Keratinocyte (primary cell): ENCODE results near the gene TMEM259. TPM values are rescaled to one million over a fixed set of nuclear protein-coding genes. Genes with fewer than 3 reads are reported as not detected.
"Not testable (repeated sequence)": the region's sequence is repeated elsewhere in the genome, so short reads cannot be mapped to it uniquely, and the experiment has no call there.

Experiments used
- DNase-seq: peaks from one replicate; pipeline ENCODE4 v3.0.0-alpha.2; 2011; ENCODE audit warnings: low read depth, missing footprints, low spot score
- FAIRE-seq: peaks from 2 replicates; lab custom pipeline; 2011; peaks lifted over from hg19 to GRCh38; lab: Jason Lieb, UNC
- H2AFZ ChIP-seq: 2 replicates; pipeline ENCODE4 v1.6.0; 2012; ENCODE audit warnings: low read length, control low read depth, inconsistent platforms; ENCODE audit not compliant: control insufficient read depth
- H3K27ac ChIP-seq: 2 replicates; pipeline ENCODE4 v1.5.1; 2011; ENCODE audit warnings: low read length; ENCODE audit not compliant: control insufficient read depth, insufficient read depth
- H3K27me3 ChIP-seq: 3 replicates; pipeline ENCODE4 v1.6.0; 2011; ENCODE audit warnings: low read length; ENCODE audit not compliant: control insufficient read depth, insufficient read depth; ENCODE audit errors: extremely low read depth
- H3K36me3 ChIP-seq, 2 experiments: 2 replicates in 1 of 2; 3 replicates in 1 of 2; pipeline ENCODE4 v1.5.1; 2011; ENCODE audit warnings: low read length in 2 of 2, mild to moderate bottlenecking in 1 of 2; ENCODE audit not compliant: control insufficient read depth in 2 of 2, insufficient read depth in 2 of 2; ENCODE audit errors: extremely low read depth in 1 of 2
- H3K4me1 ChIP-seq: 3 replicates; pipeline ENCODE4 v1.5.1; 2011; ENCODE audit warnings: low read length; ENCODE audit not compliant: control insufficient read depth, insufficient read depth; ENCODE audit errors: extremely low read depth
- H3K4me2 ChIP-seq: 3 replicates; pipeline ENCODE4 v1.6.0; 2011; ENCODE audit warnings: low read depth, low read length; ENCODE audit not compliant: control insufficient read depth, insufficient read depth; ENCODE audit errors: extremely low read depth
- H3K4me3 ChIP-seq, 3 experiments: fragments of 200-600 bp in 1 of 3; sonication (generic) in 1 of 3; 2 replicates in 2 of 3; 3 replicates in 1 of 3; pipeline ENCODE4 v1.5.1; 2011 to 2016; ENCODE audit warnings: low read length in 3 of 3, mild to moderate bottlenecking in 3 of 3, control low read depth in 2 of 3, inconsistent platforms in 1 of 3, low read depth in 1 of 3, mixed read lengths in 1 of 3, mixed run types in 1 of 3, moderate library complexity in 1 of 3; ENCODE audit not compliant: control insufficient read depth in 2 of 3, insufficient read depth in 2 of 3; ENCODE audit errors: extremely low read depth in 1 of 3
- H3K79me2 ChIP-seq: 2 replicates; pipeline ENCODE4 v1.6.0; 2012; ENCODE audit warnings: low read length; ENCODE audit not compliant: control insufficient read depth, insufficient read depth
- H3K9ac ChIP-seq: 3 replicates; pipeline ENCODE4 v1.6.0; 2011; ENCODE audit warnings: low read length; ENCODE audit not compliant: control insufficient read depth, insufficient read depth; ENCODE audit errors: extremely low read depth
- H3K9me1 ChIP-seq: 3 replicates; pipeline ENCODE4 v1.6.0; 2011; ENCODE audit warnings: low read length; ENCODE audit not compliant: control insufficient read depth, insufficient read depth; ENCODE audit errors: extremely low read depth
- H3K9me3 ChIP-seq: 2 replicates; pipeline ENCODE4 v1.5.1; 2012; ENCODE audit warnings: low read depth, low read length; ENCODE audit not compliant: control insufficient read depth
- H4K20me1 ChIP-seq: 3 replicates; pipeline ENCODE4 v1.6.0; 2011; ENCODE audit warnings: low read length; ENCODE audit not compliant: control insufficient read depth, insufficient read depth; ENCODE audit errors: extremely low read depth
- CTCF ChIP-seq, 3 experiments: IDR thresholded peaks in 1 of 3; conservative IDR thresholded peaks in 1 of 3; optimal IDR thresholded peaks in 1 of 3; 2 replicates in 2 of 3; 3 replicates in 1 of 3; pipeline versions ENCODE3 to v1.5.1; 2011; ENCODE audit warnings: low read length in 3 of 3, mild to moderate bottlenecking in 3 of 3, moderate library complexity in 2 of 3, control low read depth in 1 of 3, inconsistent platforms in 1 of 3; ENCODE audit not compliant: insufficient read depth in 2 of 3; ENCODE audit errors: extremely low read depth in 1 of 3
- EZH2 ChIP-seq: IDR thresholded peaks from one replicate; pipeline ENCODE4 v1.6.1; 2012; ENCODE audit warnings: inconsistent platforms, mild to moderate bottlenecking, low read length, moderate library complexity
- dilution Hi-C: fragments of 300-500 bp; cut with MboI; formaldehyde crosslinking; loops from one replicate; pipeline ENCODE4 v1.7.0; 2020; ENCODE audit warnings: low sequenced_read_pairs; ENCODE audit not compliant: extremely low pct_ligation_motif_present
- polyA plus RNA-seq, 5 experiments: library from polyadenylated mRNA; depleted of rRNA in 3 of 5; stranded (reverse) in 3 of 5; stranded (forward) in 1 of 5; unstranded in 1 of 5; fragments of >200 nt; gene quantifications; 1 replicate in 1 of 5; 2 replicates in 3 of 5; 3 replicates in 1 of 5; pipeline versions ENCODE4 v1.2.1 to v1.2.3, GENCODE V29; 2011 to 2012; ENCODE audit warnings: missing spikeins in 2 of 5, low read depth in 1 of 5, low replicate concordance in 1 of 5

The TMEM259 gene
- polyA plus RNA-seq, 1 donor (not counting 4 experiments of a cell fraction or from before 2014, with no cell fraction given) = 61.5 TPM

- H3K4me2 ChIP-seq, H3K27me3 ChIP-seq, H3K27ac ChIP-seq, H3K9me3 ChIP-seq, H3K9me1 ChIP-seq, dilution Hi-C loops, H3K9ac ChIP-seq, DNase-seq, FAIRE-seq, H4K20me1 ChIP-seq, H2AFZ ChIP-seq, H3K4me3 ChIP-seq, H3K36me3 ChIP-seq: not testable (repeated sequence)
- Histone ChIP-seq H3K79me2 (peaks cover 43% of the 10 kb centered on the region), H3K4me1 (peaks cover 12% of the 10 kb centered on the region)
These were observed 2.9 kb upstream of the TMEM259 start for GRCh38 chr19:1023883-1024188.

- Histone ChIP-seq H3K4me3 (peak overlapping the region; percentile 68 to 95 (median 71)), H4K20me1 (peaks cover 31% of the 10 kb centered on the region), H3K36me3 (peaks cover 0 to 1% of the 10 kb centered on the region in 2 experiments), H3K4me1 (peaks cover 38% of the 10 kb centered on the region), H3K79me2 (peaks cover 57% of the 10 kb centered on the region), H2AFZ (no peak overlapping the region), H3K27ac (peak overlapping the region; percentile 99), H3K27me3 (no peaks in the 10 kb centered on the region), H3K9me3 (no peaks in the 10 kb centered on the region), H3K9ac (peak overlapping the region; percentile 91), H3K4me2 (peak overlapping the region; percentile 68), H3K9me1 (peaks cover 4% of the 10 kb centered on the region)
- FAIRE-seq (no peak), DNase-seq (no peak)
- dilution Hi-C loops = no loop called here
- no peak for TF ChIP-seq CTCF (optimal IDR thresholded peaks at IDR 0.05 in 1 of 3, IDR thresholded peaks at IDR 0.05 in 1 of 3, conservative IDR thresholded peaks at IDR 0.05 in 1 of 3; ENCODE audit: extremely low read depth in 1 of 3, insufficient read depth in 2 of 3, low read length in 3 of 3)
- TF ChIP-seq EZH2 = no peak
These were observed 699 bp downstream of the TMEM259 start for GRCh38 chr19:1019980-1020867.
